Motor neuron (in vitro differentiated cells): ENCODE results near the gene CEBPE. TPM values are rescaled to one million over a fixed set of nuclear protein-coding genes. Genes with fewer than 3 reads are reported as not detected.

ENCODE experiments used
- ATAC-seq, 8 experiments: fragments of 200-7000 bp; cut with Tn5 transposase; replicated peaks in 6 of 8; 2 replicates each; pipeline ENCODE4 v1.8.0; 2021; ENCODE audit warnings: mild to moderate bottlenecking in 8 of 8, moderate library complexity in 8 of 8
- H3K27ac ChIP-seq, 2 donors: fragments of 250-450 bp; sonication (Bioruptor Pico); 2 replicates each; pipeline ENCODE4 v1.9.0; 2021; ENCODE audit warnings: antibody characterized with exemption in 2 of 2, mild to moderate bottlenecking in 2 of 2, moderate library complexity in 1 of 2
- H3K4me1 ChIP-seq, 2 donors: fragments of 250-450 bp; sonication (Bioruptor Pico); replicated peaks in 1 of 2; 2 replicates each; pipeline ENCODE4 v1.6.1; 2021; ENCODE audit warnings: antibody characterized with exemption in 2 of 2, mild to moderate bottlenecking in 2 of 2, moderate library complexity in 1 of 2
- H3K4me3 ChIP-seq, 5 donors: fragments of 250-450 bp; sonication (Bioruptor Pico); 2 replicates each; pipeline ENCODE4 v1.9.0; 2021; ENCODE audit warnings: antibody characterized with exemption in 5 of 5, mild to moderate bottlenecking in 5 of 5, moderate library complexity in 4 of 5
- WGBS, 10 experiments: fragments of 450-650 bp; shearing (Covaris generic); methylation state at CpG; one replicate each; pipeline ENCODE4 v1.0.0; 2022; 5-methylcytosine and 5-hydroxymethylcytosine counted together
- in situ Hi-C, 9 experiments: fragments of 400-800 bp; cut with MboI; loops; one replicate each; pipeline ENCODE4 v1.15.0; 2021; ENCODE audit warnings: low sequenced_read_pairs in 9 of 9, low pct_unique_long_range_greater_than_20kb in 2 of 9; ENCODE audit not compliant: unreplicated experiment in 9 of 9
- total RNA-seq, 8 experiments: library from RNA; unstranded; fragments of 300-600 nt; gene quantifications; 2 replicates each; pipeline versions ENCODE4 v1.2.3 to v1.2.4, GENCODE V29; 2022

The CEBPE gene
- total RNA-seq, 8 experiments from 2014 or later: 0.52 to 1.6 TPM; not detected in 6

DNA sequence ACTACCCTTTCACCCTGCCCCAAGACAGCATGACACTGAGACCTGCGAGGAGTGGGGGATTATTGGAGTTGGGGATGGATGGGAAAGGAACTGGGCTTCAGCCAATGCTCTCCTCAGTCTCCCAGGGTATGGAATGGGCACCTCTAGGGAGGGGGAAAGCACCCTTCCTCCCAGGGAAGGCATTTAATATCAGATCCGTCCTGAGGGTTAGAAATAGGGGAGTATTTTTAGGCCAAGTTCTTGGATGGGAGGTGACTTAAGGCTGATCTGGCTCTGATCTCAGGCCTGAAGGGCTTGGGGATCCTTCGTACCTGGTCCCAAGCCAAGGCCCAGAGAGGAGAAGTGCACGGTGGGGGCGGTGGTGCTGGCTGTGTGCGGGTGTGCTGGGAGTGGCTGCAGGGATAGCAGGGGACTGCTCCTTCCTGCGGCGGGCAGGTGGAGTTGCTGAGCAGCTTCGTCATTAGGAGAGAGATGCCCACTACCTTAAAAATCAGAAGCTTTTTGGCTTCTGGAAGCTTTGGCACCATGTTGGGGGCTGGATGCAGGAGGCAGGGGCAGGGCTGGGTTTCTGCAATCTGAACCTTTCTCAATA lies 7.0 kb upstream of the CEBPE start:
- Histone ChIP-seq H3K27ac (no peak overlapping the region), H3K4me1 (peaks cover 6 to 7% of the 10 kb centered on the region in 2 donors), H3K4me3 (no peak overlapping the region)
- WGBS, 10 experiments: 36 to 77% (median 49%) methylated on average over 2 to 4 of the region's 9 CpGs; no CpG with 5 or more reads in 7 of the 10 experiments
- in situ Hi-C loops: loop anchor here in 4 of 9 experiments (10.0 kb wide), 1 partner anchor 59 kb away; the partner anchor contains the start of gene SLC7A8 (in 4 of the 4)
- no peak for ATAC-seq

DNA sequence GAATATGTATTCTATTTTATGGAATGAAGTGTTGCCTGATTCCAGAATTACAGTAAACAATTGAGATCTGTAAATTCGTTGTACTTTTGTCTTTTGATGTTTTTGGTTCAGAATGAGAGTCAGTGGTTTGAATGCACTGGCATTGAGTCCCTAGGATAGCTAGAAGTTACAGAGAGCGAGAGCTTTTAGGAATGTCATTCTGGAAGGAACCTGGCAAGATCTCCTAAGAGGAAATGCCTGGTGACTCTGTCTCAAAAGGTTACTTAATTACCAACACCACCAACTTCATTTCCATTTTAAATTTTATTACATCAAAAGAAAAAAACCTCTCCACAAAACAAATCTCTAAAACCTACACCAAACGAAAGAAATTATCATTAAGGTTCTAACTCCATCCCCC lies 6.0 kb upstream of the CEBPE start:
- H3K27ac ChIP-seq: no peak overlapping the region
- no peak for ATAC-seq
- 2 to 89% (median 54%) methylated on average over 1 to 3 of the region's 3 CpGs; no CpG with 5 or more reads in 1 of the 10 experiments for WGBS, 10 experiments
- no peak overlapping the region for H3K4me3 ChIP-seq
- in situ Hi-C loops: loop anchor here in 4 of 9 experiments (10.0 kb wide), 1 partner anchor 60 kb away; the partner anchor contains the start of gene SLC7A8 (in 4 of the 4)
- peaks cover 6 to 7% of the 10 kb centered on the region in 2 donors for H3K4me1 ChIP-seq

DNA sequence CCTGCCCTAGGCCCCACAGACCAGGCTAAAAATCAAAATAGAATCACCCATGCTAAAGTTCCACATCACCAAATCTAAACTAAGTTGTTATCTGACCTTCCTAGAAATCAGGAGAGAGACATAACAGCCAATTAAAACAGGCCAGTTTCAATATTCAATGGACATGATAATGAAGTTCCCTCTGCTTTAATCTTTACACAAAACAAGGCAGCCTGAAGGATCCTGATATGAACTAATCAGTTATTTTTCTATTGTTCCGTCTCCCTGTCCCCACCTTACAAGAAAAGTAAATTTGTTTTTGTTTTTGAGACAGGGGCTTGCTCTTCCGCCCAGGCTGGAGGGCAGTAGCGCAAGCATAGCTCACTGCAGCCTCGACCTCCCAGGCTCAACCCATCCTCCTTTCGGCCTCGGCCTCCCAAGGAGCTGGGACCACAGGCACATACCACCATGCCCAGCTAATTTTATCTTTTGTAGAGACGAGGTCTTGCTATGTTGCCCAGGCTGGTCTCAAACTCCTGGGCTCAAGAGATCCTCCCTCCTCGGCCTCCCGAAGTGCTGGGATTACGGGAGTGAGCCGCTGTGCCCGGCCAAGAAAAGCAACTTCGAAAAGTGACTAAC lies 5.4 kb upstream of the CEBPE start:
- in situ Hi-C loops: loop anchor here in 5 of 9 experiments (5.0 to 10.0 kb wide), 2 partner anchors 58 to 60 kb away; partner anchors contain the start of gene SLC7A8 (in 5 of the 5)

DNA sequence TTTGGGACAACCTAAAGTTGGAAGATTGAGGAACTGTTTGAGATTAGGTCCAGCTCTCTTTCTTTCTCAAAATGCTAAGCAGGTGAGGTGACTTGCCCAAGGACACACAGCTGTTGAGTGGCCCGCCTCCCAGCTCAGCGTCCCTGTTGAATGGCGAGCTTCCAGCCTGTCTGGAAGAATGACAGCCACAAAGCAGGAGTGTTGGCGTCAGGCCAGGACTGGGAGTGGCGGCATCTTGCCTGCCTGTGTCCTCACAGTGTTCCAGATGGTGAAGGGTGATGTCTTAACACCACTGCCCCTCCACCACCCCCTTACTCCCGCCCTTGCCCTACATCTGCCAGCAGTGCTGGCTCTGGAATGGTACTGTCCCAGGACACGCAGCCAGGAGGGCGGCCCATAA lies 4.4 kb upstream of the CEBPE start:
- in situ Hi-C loops: loop anchor here in 5 of 9 experiments (5.0 to 10.0 kb wide), 2 partner anchors 59 to 61 kb away; partner anchors contain the start of gene SLC7A8 (in 5 of the 5)
- peak in 3 of 8 experiments; percentile 15 to 58 (median 54) for ATAC-seq

More for the DNA sequence above, 5.4 kb upstream of the CEBPE start:
- Histone ChIP-seq H3K27ac (no peak overlapping the region), H3K4me1 (peaks cover 6 to 7% of the 10 kb centered on the region in 2 donors), H3K4me3 (no peak overlapping the region)
- no peak for ATAC-seq
- WGBS, 10 experiments: 61 to 95% (median 86%) methylated on average over 3 to 13 of the region's 13 CpGs; no CpG with 5 or more reads in 3 of the 10 experiments

DNA sequence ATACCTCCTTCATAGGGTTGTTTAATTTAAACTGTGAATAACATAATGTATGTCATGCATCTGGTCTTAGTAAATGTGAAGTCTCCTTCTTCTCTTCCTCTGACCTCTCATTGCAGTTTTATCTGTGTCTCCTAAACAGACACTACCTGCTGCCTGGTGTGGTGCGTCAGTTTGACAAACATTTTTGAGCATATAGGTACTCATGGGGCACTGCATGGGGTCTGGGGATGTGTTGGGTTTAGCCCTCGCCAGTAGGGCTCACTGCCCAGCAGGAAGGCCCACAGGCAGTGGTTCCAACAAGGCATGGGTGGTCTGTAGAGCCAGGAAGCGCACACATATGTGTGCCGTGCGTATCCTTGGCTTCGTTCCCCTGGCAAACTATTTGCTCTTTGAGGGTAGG lies 3.0 kb upstream of the CEBPE start:
- WGBS, 10 experiments: 48 to 100% (median 80%) methylated on average over 1 to 3 of the region's 6 CpGs; no CpG with 5 or more reads in 4 of the 10 experiments
- Histone ChIP-seq H3K4me1 (peaks cover 6 to 7% of the 10 kb centered on the region in 2 donors), H3K27ac (no peak overlapping the region), H3K4me3 (no peak overlapping the region)
- in situ Hi-C loops: loop anchor here in 5 of 9 experiments (5.0 to 10.0 kb wide), 2 partner anchors 60 to 63 kb away; partner anchors contain the start of gene SLC7A8 (in 5 of the 5)
- no peak for ATAC-seq

More for the DNA sequence above, 4.4 kb upstream of the CEBPE start:
- Histone ChIP-seq H3K4me3 (no peak overlapping the region), H3K4me1 (peaks cover 6 to 7% of the 10 kb centered on the region in 2 donors), H3K27ac (no peak overlapping the region)
- 30 to 100% (median 40%) methylated on average over 1 to 4 of the region's 8 CpGs; no CpG with 5 or more reads in 3 of the 10 experiments for WGBS, 10 experiments

DNA sequence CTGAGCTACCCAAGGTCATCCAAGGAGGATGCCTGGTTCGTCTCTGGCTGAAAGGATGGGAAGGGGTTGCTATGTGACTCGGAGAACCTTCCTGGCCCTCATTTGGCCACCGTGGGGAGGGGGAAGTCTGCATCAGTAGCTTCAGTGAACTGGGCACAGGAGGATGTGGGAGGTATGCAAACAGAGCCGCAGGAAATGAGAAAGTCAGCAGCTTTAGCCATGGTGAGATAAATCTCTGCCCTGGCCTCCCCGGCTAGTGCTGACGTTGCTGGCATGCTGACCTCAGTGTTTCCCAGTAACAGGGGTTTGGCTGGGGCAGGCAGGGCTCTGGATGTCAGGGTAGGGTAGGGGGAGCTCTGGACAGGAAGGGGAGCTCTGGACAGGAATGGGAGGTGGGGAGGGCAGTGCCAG lies 2.3 kb upstream of the CEBPE start:
- Histone ChIP-seq H3K27ac (peak overlapping the region in 1 of 2 donors; percentile 2), H3K4me3 (no peak overlapping the region), H3K4me1 (peaks cover 6 to 7% of the 10 kb centered on the region in 2 donors)
- in situ Hi-C loops: loop anchor here in 5 of 9 experiments (5.0 to 10.0 kb wide), 2 partner anchors 61 to 63 kb away; partner anchors contain the start of gene SLC7A8 (in 5 of the 5)
- WGBS, 10 experiments: 19 to 86% (median 78%) methylated on average over 1 to 6 of the region's 6 CpGs; no CpG with 5 or more reads in 3 of the 10 experiments
- peak in 6 of 8 experiments; percentile 14 to 88 (median 62) for ATAC-seq

DNA sequence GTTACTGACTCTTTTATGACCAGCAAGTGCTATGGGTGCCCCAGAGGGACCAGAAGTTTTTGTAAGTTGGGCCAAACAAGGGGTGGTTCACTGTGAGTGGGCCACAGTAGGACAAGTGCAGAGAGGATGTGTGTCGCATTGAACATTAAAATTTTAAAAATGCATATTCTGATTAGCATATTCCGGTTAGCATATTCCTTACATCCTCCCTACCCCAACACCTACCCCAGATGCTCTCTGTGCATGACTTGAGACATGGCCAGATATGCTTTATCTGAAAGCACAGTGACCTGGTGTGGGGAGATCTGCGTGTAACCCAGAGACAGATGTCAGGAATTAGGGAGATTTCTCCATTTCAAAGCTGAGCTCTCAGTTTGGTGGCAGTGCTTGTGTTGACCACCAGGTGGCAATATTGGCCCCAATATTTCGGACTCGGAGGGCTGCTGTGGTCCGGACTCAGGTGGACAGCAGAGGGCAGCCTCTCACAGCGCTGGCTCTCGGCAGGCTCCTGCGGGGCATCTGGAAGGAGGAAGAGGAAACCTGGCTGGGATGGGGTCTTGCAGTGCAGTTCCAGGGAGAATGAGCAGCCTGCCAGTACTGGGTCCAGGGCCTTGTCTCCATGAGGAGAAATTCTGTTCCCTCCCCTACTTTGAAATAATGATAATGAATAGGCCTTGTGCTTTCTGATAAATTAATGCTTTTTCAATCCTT lies 1.6 kb upstream of the CEBPE start:
- peak; percentile 55 to 99 (median 94) for ATAC-seq
- no peak overlapping the region for H3K4me3 ChIP-seq
- in situ Hi-C loops: loop anchor here in 5 of 9 experiments (5.0 to 10.0 kb wide), 2 partner anchors 62 to 64 kb away; partner anchors contain the start of gene SLC7A8 (in 5 of the 5)

DNA sequence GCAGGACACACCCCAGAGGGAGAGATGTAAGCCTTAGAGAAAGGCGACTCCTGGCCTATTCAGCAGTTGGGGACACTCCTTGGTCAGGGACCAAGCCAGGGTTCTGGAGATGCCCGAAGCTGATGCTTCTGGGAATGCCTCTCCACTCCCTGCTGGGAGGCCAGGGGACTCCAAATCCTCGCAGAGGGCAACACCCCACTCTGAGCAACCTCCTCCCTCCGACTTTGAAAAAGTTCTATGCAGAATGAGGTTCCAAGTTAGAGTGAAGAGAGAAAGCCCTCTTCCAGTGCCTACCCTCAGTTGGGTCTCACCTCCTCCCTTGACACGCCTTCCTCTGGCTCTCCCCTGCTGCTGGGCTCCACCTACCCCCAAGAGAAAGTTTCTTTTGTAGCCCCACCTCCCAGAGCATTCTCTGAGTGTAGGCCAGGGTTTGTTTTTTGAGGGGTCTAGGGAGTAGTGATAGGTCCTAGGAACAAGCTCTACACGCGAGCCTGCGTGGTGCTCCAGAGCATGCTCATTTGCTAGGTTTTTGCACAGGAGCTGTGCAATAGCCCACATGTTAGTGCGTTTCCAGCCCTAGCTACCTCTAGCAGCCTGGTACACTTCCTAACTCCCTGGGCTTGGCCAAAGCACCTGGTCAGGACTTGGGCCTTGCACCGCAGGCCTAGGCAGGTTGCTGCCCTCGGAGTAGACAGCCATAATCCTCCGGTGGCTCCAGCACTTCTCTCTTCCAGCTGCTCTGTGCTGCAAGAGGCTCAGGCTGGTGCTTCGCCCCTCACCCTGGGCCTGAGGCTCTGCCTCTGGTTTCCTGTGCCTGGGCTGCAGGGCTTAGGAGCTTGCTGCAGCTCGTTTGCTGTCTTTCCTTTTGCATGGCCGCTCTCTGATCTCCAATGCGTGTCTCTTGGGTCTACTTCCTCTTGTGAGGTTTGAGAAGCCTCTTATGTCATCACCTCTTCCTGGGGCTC lies 590 bp upstream of the CEBPE start:
- peak in 1 of 8 experiments; percentile 11 for ATAC-seq

More for the DNA sequence above, 1.6 kb upstream of the CEBPE start:
- Histone ChIP-seq H3K27ac (no peak overlapping the region), H3K4me1 (peaks cover 6 to 7% of the 10 kb centered on the region in 2 donors)
- 0 to 46% (median 12%) methylated on average over 1 to 9 of the region's 9 CpGs; no CpG with 5 or more reads in 6 of the 10 experiments for WGBS, 10 experiments

DNA sequence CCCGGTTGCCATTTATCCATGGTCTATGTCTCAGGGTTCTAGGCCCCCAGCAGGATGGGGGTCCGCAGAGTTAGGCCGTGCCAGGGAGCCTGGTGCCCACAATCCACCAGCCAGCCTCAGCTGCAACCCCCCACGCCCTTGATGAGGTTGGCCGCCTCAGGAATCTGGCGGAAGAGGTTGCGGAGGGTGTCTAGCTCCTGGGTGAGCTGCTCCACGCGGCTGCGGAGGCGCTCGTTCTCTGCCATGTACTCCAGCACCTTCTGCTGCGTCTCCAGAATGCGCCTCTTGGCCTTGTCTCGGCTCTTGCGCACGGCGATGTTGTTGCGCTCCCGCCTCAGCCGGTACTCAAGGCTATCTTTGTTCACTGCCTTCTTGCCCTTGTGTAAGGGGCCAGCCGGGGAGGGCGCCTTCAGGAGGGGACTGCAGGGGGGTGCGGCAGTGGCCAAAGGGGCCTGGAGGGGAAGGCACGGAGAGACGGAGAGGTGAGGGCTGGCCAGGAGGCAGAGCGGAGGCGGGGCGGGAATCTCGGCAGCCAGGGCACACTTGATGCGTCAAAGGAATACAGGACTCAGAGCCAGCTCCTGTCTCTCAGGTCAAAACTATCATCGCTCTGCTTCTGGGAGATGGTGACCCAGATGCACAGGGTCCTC lies 1.6 kb downstream of the CEBPE start:
- no peak overlapping the region for H3K4me3 ChIP-seq
- in situ Hi-C loops: no loop called here
- no peak overlapping the region for H3K27ac ChIP-seq
- WGBS, 10 experiments: 40 to 100% (median 80%) methylated on average over 1 to 9 of the region's 32 CpGs; no CpG with 5 or more reads in 4 of the 10 experiments
- ATAC-seq: no peak
- peaks cover 18 to 22% of the 10 kb centered on the region in 2 donors for H3K4me1 ChIP-seq

More for the DNA sequence above, 590 bp upstream of the CEBPE start:
- H3K4me1 ChIP-seq: peaks cover 6 to 7% of the 10 kb centered on the region in 2 donors
- in situ Hi-C loops: loop anchor here in 5 of 9 experiments (5.0 to 10.0 kb wide), 2 partner anchors 63 to 65 kb away; partner anchors contain the start of gene SLC7A8 (in 5 of the 5)
- WGBS, 10 experiments: 40 to 94% (median 67%) methylated on average over 1 to 10 of the region's 16 CpGs; no CpG with 5 or more reads in 1 of the 10 experiments
- H3K27ac ChIP-seq: no peak overlapping the region
- H3K4me3 ChIP-seq: no peak overlapping the region

DNA sequence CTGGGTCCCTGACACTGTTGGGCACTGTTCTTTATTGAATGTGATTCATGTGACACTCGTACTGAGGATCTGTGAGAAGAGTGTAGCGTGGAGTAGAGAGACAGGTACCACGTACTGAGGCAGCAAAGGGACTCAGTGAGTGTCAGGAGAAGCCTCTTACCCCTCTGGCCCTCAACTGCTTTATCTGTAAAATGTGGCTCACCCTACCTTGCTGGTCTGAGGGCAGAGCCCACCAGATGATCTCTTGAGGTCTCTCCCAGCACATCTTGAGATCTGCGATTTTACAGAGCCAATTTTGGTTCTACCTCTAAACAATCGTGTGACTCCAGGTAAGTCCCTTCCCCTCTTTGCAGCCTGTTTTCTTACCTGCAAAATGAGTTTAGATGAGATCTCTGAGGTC lies 3.1 kb downstream of the CEBPE start:
- no peak for ATAC-seq
- in situ Hi-C loops: no loop called here
- Histone ChIP-seq H3K27ac (no peak overlapping the region), H3K4me3 (no peak overlapping the region), H3K4me1 (peaks cover 10 to 17% of the 10 kb centered on the region in 2 donors)
- 50 to 92% (median 73%) methylated on average over 1 to 3 of the region's 5 CpGs; no CpG with 5 or more reads in 2 of the 10 experiments for WGBS, 10 experiments
